ENCODE measurements around the gene PRR9.

DNA sequence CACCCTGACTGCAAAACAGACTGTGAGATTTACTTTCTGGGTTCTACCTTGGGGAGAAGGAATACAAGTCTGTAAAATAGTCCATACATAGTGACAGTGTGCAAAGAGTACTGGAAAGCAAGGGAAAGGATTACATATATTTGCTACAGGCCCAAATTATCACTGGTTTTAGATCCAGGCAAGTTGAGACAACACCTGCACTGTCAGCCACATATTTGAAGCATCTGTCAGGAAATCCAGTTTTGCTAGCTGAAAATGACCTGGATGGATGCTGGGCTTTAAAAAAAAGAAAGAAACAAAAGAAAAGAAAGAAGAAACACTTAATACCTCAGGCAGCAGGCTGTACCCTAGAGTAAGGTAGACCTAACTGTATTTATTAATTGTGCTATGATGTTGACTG, 42.8 kb upstream of the PRR9 start:
- no peak for TF ChIP-seq CTCF (conservative IDR thresholded peaks at IDR 0.05 in 1 of 2, IDR thresholded peaks at IDR 0.05 in 1 of 2; ENCODE audit: low read depth in 1 of 2, low read length in 2 of 2)
- TF ChIP-seq EZH2 (IDR thresholded peaks at IDR 0.05; ENCODE audit: low read length, missing control alignments), result no peak

Measured in fibroblast of lung (primary cell).